Hematopoietic multipotent progenitor cell treated with erythropoietin and hydrocortisone succinate and interleukin-3 and kit ligand, for 17 days (in vitro differentiated cells): Measurements from ENCODE around the gene MAPK11.

Source experiments
- DNase-seq: peaks from one replicate; pipeline ENCODE4 v3.0.0-alpha.2; 2015; ENCODE audit warnings: low spot score

MAPK11 gene

GRCh38 chr22:50293441-50294318 lies 23.5 kb upstream of the MAPK11 start:
- DNase-seq, result no peak

- DNase-seq, result no peak
These were observed 22.7 kb upstream of the MAPK11 start for GRCh38 chr22:50292643-50293440.

- DNase-seq, result no peak
These were observed 19.9 kb upstream of the MAPK11 start for GRCh38 chr22:50289942-50290630.

GRCh38 chr22:50289151-50289941 lies 19.2 kb upstream of the MAPK11 start:
- no peak for DNase-seq

GRCh38 chr22:50287731-50288130 lies 17.6 kb upstream of the MAPK11 start:
- DNase-seq, result no peak

- DNase-seq, result no peak
These were observed 16.6 kb upstream of the MAPK11 start for GRCh38 chr22:50286701-50287318.

- no peak for DNase-seq
These were observed 16.1 kb upstream of the MAPK11 start for GRCh38 chr22:50286275-50286674.

- DNase-seq, result no peak
These were observed 15.5 kb upstream of the MAPK11 start for GRCh38 chr22:50285568-50286229.

- no peak for DNase-seq
These were observed 14.3 kb upstream of the MAPK11 start for GRCh38 chr22:50284479-50284878.

- no peak for DNase-seq
These were observed 13.6 kb upstream of the MAPK11 start for GRCh38 chr22:50283821-50284220.

GRCh38 chr22:50282361-50283155 lies 12.4 kb upstream of the MAPK11 start:
- no peak for DNase-seq

GRCh38 chr22:50281957-50282356 lies 11.8 kb upstream of the MAPK11 start:
- DNase-seq, result no peak

GRCh38 chr22:50281384-50281760 lies 11.2 kb upstream of the MAPK11 start:
- DNase-seq, result no peak

- no peak for DNase-seq
These were observed 10.7 kb upstream of the MAPK11 start for GRCh38 chr22:50280708-50281383.

- no peak for DNase-seq
These were observed 10.0 kb upstream of the MAPK11 start for GRCh38 chr22:50280022-50280707.

GRCh38 chr22:50278956-50279619 lies 8.9 kb upstream of the MAPK11 start:
- DNase-seq, result no peak

GRCh38 chr22:50278461-50278860 lies 8.3 kb upstream of the MAPK11 start:
- DNase-seq, result no peak

GRCh38 chr22:50277761-50278160 lies 7.6 kb upstream of the MAPK11 start:
- no peak for DNase-seq
